Urinary bladder (tissue), 4 donors: ENCODE results near the gene KCNA1. TPM values are rescaled to one million over a fixed set of nuclear protein-coding genes. Genes with fewer than 3 reads are reported as not detected.
A peak's percentile ranks its signal among the peaks of the same experiment; 100 is the strongest.

ENCODE experiments used
- DNase-seq: peaks from one replicate; pipeline ENCODE4 v3.0.0-alpha.2; 2015; ENCODE audit errors: extremely low spot score
- H3K27ac ChIP-seq: one replicate; pipeline ENCODE4 v1.5.1; 2013; ENCODE audit warnings: low read depth, mild to moderate bottlenecking, moderate library complexity
- H3K36me3 ChIP-seq: one replicate; pipeline ENCODE4 v1.6.1; 2013; ENCODE audit warnings: mild to moderate bottlenecking, moderate library complexity; ENCODE audit not compliant: insufficient read depth
- H3K4me1 ChIP-seq: one replicate; pipeline ENCODE4 v1.6.1; 2013; ENCODE audit warnings: mild to moderate bottlenecking, moderate library complexity; ENCODE audit not compliant: insufficient read depth
- H3K4me3 ChIP-seq: one replicate; pipeline ENCODE4 v1.5.1; 2013; ENCODE audit warnings: low read depth, low read length
- WGBS: extraction: QIAGEN DNeasy Blood & Tissue Kit; methylation state at CpG from one replicate; pipeline ENCODE4 v1.1.7; 2013; 5-methylcytosine and 5-hydroxymethylcytosine counted together
- polyA plus RNA-seq: library from polyadenylated mRNA; stranded (reverse); fragments of 200-250 nt; gene quantifications from one replicate; pipeline ENCODE4 v1.2.3, GENCODE V29; 2013
- total RNA-seq: library from RNA; depleted of rRNA; stranded (reverse); fragments of >200 nt; gene quantifications from one replicate; pipeline ENCODE4 v1.2.3, GENCODE V29; 2014
- donor health status: healthy with polysubstance abuse.
- donor health status: healthy.

Gene KCNA1
- total and polyA plus RNA-seq, 2 donors = 0.10 to 5.9 TPM

- Histone ChIP-seq H3K4me1 (no peaks in the 10 kb centered on the region), H3K36me3 (no peaks in the 10 kb centered on the region), H3K4me3 (no peak overlapping the region), H3K27ac (no peak overlapping the region)
- 78% methylated on average over 1 of the region's 1 CpG for WGBS
- no peak for DNase-seq
Observed at GRCh38 chr12:4892418-4892817, 17.3 kb upstream of the KCNA1 start.

GRCh38 chr12:4894019-4894418 is 15.7 kb upstream of the KCNA1 start:
- H3K36me3 ChIP-seq = no peaks in the 10 kb centered on the region
- WGBS = 31% methylated on average over 9 of the region's 9 CpGs
- no peak overlapping the region for H3K27ac ChIP-seq
- no peaks in the 10 kb centered on the region for H3K4me1 ChIP-seq
- DNase-seq = no peak
- H3K4me3 ChIP-seq = no peak overlapping the region

GRCh38 chr12:4899364-4899763 is 10.3 kb upstream of the KCNA1 start:
- DNase-seq = no peak
- Histone ChIP-seq H3K27ac (no peak overlapping the region), H3K4me3 (no peak overlapping the region), H3K4me1 (no peaks in the 10 kb centered on the region), H3K36me3 (no peaks in the 10 kb centered on the region)
- 47% methylated on average over 4 of the region's 4 CpGs for WGBS

GRCh38 chr12:4900327-4900726 is 9.4 kb upstream of the KCNA1 start:
- no peaks in the 10 kb centered on the region for H3K4me1 ChIP-seq
- H3K4me3 ChIP-seq = no peak overlapping the region
- WGBS = 76% methylated on average over 5 of the region's 5 CpGs
- no peak overlapping the region for H3K27ac ChIP-seq
- no peaks in the 10 kb centered on the region for H3K36me3 ChIP-seq
- no peak for DNase-seq

- no peak for DNase-seq
- no peak overlapping the region for H3K27ac ChIP-seq
- no peak overlapping the region for H3K4me3 ChIP-seq
- H3K36me3 ChIP-seq = no peaks in the 10 kb centered on the region
- H3K4me1 ChIP-seq = no peaks in the 10 kb centered on the region
Observed at GRCh38 chr12:4905316-4905715, 4.4 kb upstream of the KCNA1 start.

GRCh38 chr12:4908684-4909409 is 858 bp upstream of the KCNA1 start:
- Histone ChIP-seq H3K4me3 (no peak overlapping the region), H3K36me3 (no peaks in the 10 kb centered on the region), H3K4me1 (no peaks in the 10 kb centered on the region), H3K27ac (no peak overlapping the region)
- under 1% methylated on average over 31 of the region's 31 CpGs for WGBS
- no peak for DNase-seq

- under 1% methylated on average over 24 of the region's 24 CpGs for WGBS
- Histone ChIP-seq H3K36me3 (no peaks in the 10 kb centered on the region), H3K4me1 (no peaks in the 10 kb centered on the region), H3K4me3 (peak overlapping the region; percentile 44), H3K27ac (no peak overlapping the region)
- no peak for DNase-seq
Observed at GRCh38 chr12:4909410-4909733, 333 bp upstream of the KCNA1 start.

GRCh38 chr12:4910502-4911315 is 1.0 kb downstream of the KCNA1 start:
- no peaks in the 10 kb centered on the region for H3K36me3 ChIP-seq
- no peak for DNase-seq
- H3K4me3 ChIP-seq = peak overlapping the region; percentile 44
- H3K4me1 ChIP-seq = no peaks in the 10 kb centered on the region
- no peak overlapping the region for H3K27ac ChIP-seq
- WGBS = under 1% methylated on average over 49 of the region's 49 CpGs

GRCh38 chr12:4911316-4911994 is 1.8 kb downstream of the KCNA1 start:
- no peak for DNase-seq
- H3K4me1 ChIP-seq = no peaks in the 10 kb centered on the region
- no peak overlapping the region for H3K4me3 ChIP-seq

GRCh38 chr12:4914720-4915119 is 5.0 kb downstream of the KCNA1 start:
- DNase-seq = no peak
- WGBS = 80% methylated on average over 4 of the region's 4 CpGs
- Histone ChIP-seq H3K27ac (no peak overlapping the region), H3K4me3 (no peak overlapping the region), H3K36me3 (no peaks in the 10 kb centered on the region), H3K4me1 (no peaks in the 10 kb centered on the region)

More at GRCh38 chr12:4911316-4911994, 1.8 kb downstream of the KCNA1 start:
- Histone ChIP-seq H3K27ac (no peak overlapping the region), H3K36me3 (no peaks in the 10 kb centered on the region)
- 30% methylated on average over 61 of the region's 61 CpGs for WGBS

GRCh38 chr12:4915752-4916151 is 6.0 kb downstream of the KCNA1 start:
- Histone ChIP-seq H3K4me3 (no peak overlapping the region), H3K4me1 (no peaks in the 10 kb centered on the region), H3K36me3 (no peaks in the 10 kb centered on the region), H3K27ac (no peak overlapping the region)
- no peak for DNase-seq
- 80% methylated on average over 4 of the region's 4 CpGs for WGBS

- Histone ChIP-seq H3K4me1 (no peaks in the 10 kb centered on the region), H3K27ac (no peak overlapping the region), H3K4me3 (no peak overlapping the region), H3K36me3 (no peaks in the 10 kb centered on the region)
- 56% methylated on average over 6 of the region's 6 CpGs for WGBS
- DNase-seq = no peak
Observed at GRCh38 chr12:4918950-4919660, 9.4 kb downstream of the KCNA1 start.

- WGBS = 82% methylated on average over 6 of the region's 6 CpGs
- H3K4me3 ChIP-seq = no peak overlapping the region
- DNase-seq = no peak
Observed at GRCh38 chr12:4932576-4932975, 22.9 kb downstream of the KCNA1 start.

More at GRCh38 chr12:4932576-4932975, 22.9 kb downstream of the KCNA1 start:
- H3K36me3 ChIP-seq = no peaks in the 10 kb centered on the region
- no peak overlapping the region for H3K27ac ChIP-seq
- H3K4me1 ChIP-seq = no peaks in the 10 kb centered on the region
